Upper lobe of left lung (tissue), 6 donors: ENCODE measurements around the gene SLA2. TPM values are rescaled to one million over a fixed set of nuclear protein-coding genes. Genes with fewer than 3 reads are reported as not detected.

Experiments
- ATAC-seq, 2 donors: fragments of 200-7000 bp; cut with Tn5 transposase; one replicate each; pipeline ENCODE4 v1.9.1; 2022; ENCODE audit warnings: mild to moderate bottlenecking in 2 of 2, moderate library complexity in 2 of 2; ENCODE audit not compliant: low FRiP score in 2 of 2
- DNase-seq, 2 donors: peaks; one replicate each; pipeline ENCODE4 v3.0.0-alpha.2; 2019 to 2020
- H3K27ac ChIP-seq, 4 donors: fragments of 200-600 bp; sonication (generic); one replicate each; pipeline ENCODE4 v1.5.1; 2016 to 2019
- H3K27me3 ChIP-seq, 4 donors: fragments of 200-600 bp; sonication (generic); one replicate each; pipeline ENCODE4 v1.5.1; 2017 to 2019
- H3K36me3 ChIP-seq, 4 donors: fragments of 200-600 bp; sonication (generic); one replicate each; pipeline ENCODE4 v1.5.1; 2016 to 2019
- H3K4me1 ChIP-seq, 4 donors: fragments of 200-600 bp; sonication (generic); one replicate each; pipeline ENCODE4 v1.5.1; 2018 to 2019
- H3K4me3 ChIP-seq, 4 donors: fragments of 200-600 bp; sonication (generic); one replicate each; pipeline ENCODE4 v1.5.1; 2017 to 2019; ENCODE audit warnings: mild to moderate bottlenecking in 2 of 4, moderate library complexity in 1 of 4
- H3K9me3 ChIP-seq, 4 donors: fragments of 200-600 bp; sonication (generic); one replicate each; pipeline ENCODE4 v1.5.1; 2018 to 2019
- EP300 ChIP-seq, 4 donors: sonication (generic); formaldehyde crosslinking; IDR thresholded peaks; one replicate each; pipeline ENCODE4 v1.5.1; 2017; ENCODE audit warnings: antibody characterized with exemption in 4 of 4, control low read depth in 2 of 4
- POLR2A ChIP-seq, 4 donors: fragments of 450-650 bp; IDR thresholded peaks; one replicate each; pipeline ENCODE4 v1.5.1; 2016 to 2017; ENCODE audit warnings: antibody characterized with exemption in 4 of 4, mild to moderate bottlenecking in 2 of 4
- POLR2AphosphoS5 ChIP-seq, 2 donors: sonication (generic); formaldehyde crosslinking; IDR thresholded peaks; one replicate each; pipeline ENCODE4 v1.5.1; 2017; ENCODE audit warnings: antibody characterized with exemption in 2 of 2
- WGBS, 2 donors: methylation state at CpG; one replicate each; pipeline ENCODE4 v1.1.5; 2017 to 2018; 5-methylcytosine and 5-hydroxymethylcytosine counted together
- total RNA-seq, 6 donors: library from RNA; depleted of rRNA in 4 of 6; stranded (reverse); fragments of >200 nt in 4 of 6; gene quantifications; one replicate each; pipeline versions ENCODE4 v1.1.0 to v1.2.1, GENCODE V29; 2016 to 2021
- TF ChIP-seq, protein P1 (sequence below), 6 experiments: fragments of 450-650 bp in 4 of 6; fragments of 200-600 bp in 2 of 6; sonication (generic) in 2 of 6; IDR thresholded peaks; one replicate each; pipeline ENCODE4 v1.5.1; 2016 to 2019; ENCODE audit warnings: antibody characterized with exemption in 6 of 6
- donor health status: DM: no; HTN: no; CAD: no; lungs with moderate emphysema.
- donor health status: DM: no; HTN: yes; CAD: no; lungs with severe emphysema.

The SLA2 gene
- total RNA-seq, 6 donors from 2014 or later = 0.97 to 6.9 (median 3.0) TPM

DNA sequence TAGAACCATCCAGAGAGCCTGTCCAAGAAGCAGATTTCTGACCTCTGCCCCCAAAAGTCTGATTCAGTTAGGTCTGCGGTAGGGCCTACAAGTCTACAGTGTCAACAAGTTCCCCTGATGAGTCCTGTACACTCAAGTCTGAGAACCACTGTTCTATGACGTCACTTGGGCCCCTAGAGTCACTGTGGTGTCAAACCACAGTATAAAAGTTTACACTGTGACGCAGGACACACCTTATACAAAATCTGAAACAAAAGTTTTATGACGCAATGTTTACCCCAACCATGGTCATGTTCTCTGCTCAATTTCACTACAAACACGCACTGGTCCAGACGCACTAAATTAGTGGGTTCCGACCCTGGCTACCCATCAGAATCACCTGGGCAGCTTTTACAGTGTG is 17.9 kb downstream of the SLA2 start:
- Histone ChIP-seq H3K27ac (no peak overlapping the region), H3K27me3 (no peaks in the 10 kb centered on the region), H3K9me3 (no peaks in the 10 kb centered on the region), H3K36me3 (no peaks in the 10 kb centered on the region), H3K4me3 (no peak overlapping the region), H3K4me1 (peaks cover 5 to 10% (median 7%) of the 10 kb centered on the region in 4 donors)
- TF ChIP-seq, protein P1, sequence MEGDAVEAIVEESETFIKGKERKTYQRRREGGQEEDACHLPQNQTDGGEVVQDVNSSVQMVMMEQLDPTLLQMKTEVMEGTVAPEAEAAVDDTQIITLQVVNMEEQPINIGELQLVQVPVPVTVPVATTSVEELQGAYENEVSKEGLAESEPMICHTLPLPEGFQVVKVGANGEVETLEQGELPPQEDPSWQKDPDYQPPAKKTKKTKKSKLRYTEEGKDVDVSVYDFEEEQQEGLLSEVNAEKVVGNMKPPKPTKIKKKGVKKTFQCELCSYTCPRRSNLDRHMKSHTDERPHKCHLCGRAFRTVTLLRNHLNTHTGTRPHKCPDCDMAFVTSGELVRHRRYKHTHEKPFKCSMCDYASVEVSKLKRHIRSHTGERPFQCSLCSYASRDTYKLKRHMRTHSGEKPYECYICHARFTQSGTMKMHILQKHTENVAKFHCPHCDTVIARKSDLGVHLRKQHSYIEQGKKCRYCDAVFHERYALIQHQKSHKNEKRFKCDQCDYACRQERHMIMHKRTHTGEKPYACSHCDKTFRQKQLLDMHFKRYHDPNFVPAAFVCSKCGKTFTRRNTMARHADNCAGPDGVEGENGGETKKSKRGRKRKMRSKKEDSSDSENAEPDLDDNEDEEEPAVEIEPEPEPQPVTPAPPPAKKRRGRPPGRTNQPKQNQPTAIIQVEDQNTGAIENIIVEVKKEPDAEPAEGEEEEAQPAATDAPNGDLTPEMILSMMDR (IDR thresholded peaks at IDR 0.05) = no peak
- peak in 2 of 4 donors; percentile 25 to 62 for TF ChIP-seq EP300 (IDR thresholded peaks at IDR 0.05)
- TF ChIP-seq POLR2AphosphoS5 (IDR thresholded peaks at IDR 0.05) = no peak
- no peak for TF ChIP-seq POLR2A (IDR thresholded peaks at IDR 0.05)
- 78 to 84% methylated on average over 7 of the region's 7 CpGs for WGBS, 2 donors
- no peak for DNase-seq
- no peak for ATAC-seq

DNA sequence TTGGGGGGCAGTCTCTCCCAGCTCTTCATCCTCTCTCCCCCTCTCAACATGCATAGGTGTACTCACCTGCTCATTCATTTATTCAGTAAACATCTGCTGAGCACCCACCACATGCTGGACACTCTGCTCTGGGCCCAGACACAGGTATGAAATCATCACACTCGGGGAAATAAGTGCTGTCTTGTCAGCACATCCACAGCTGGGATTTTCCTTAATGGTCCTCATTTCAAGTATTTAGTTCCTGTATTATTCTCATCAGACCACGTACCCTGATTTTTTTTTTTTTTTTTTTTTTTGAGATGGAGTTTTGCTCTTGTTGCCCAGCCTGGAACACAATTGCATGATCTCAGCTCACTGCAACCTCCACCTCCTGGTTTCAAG is 21.1 kb downstream of the SLA2 start:
- 73 to 77% methylated on average over 2 of the region's 2 CpGs for whole genome bisulfite sequencing, 2 donors
- H3K27me3 ChIP-seq = no peaks in the 10 kb centered on the region
- H3K9me3 ChIP-seq = no peaks in the 10 kb centered on the region
- H3K36me3 ChIP-seq = no peaks in the 10 kb centered on the region
- H3K4me1 ChIP-seq = peaks cover 5 to 10% (median 7%) of the 10 kb centered on the region in 4 donors
- DNase-seq (no peak), ATAC-seq (no peak)
- TF ChIP-seq POLR2A (IDR thresholded peaks at IDR 0.05) (no peak), EP300 (IDR thresholded peaks at IDR 0.05) (no peak), POLR2AphosphoS5 (IDR thresholded peaks at IDR 0.05) (no peak)
- TF ChIP-seq, protein P1 (IDR thresholded peaks at IDR 0.05) = no peak
- H3K4me3 ChIP-seq = no peak overlapping the region
- no peak overlapping the region for H3K27ac ChIP-seq

DNA sequence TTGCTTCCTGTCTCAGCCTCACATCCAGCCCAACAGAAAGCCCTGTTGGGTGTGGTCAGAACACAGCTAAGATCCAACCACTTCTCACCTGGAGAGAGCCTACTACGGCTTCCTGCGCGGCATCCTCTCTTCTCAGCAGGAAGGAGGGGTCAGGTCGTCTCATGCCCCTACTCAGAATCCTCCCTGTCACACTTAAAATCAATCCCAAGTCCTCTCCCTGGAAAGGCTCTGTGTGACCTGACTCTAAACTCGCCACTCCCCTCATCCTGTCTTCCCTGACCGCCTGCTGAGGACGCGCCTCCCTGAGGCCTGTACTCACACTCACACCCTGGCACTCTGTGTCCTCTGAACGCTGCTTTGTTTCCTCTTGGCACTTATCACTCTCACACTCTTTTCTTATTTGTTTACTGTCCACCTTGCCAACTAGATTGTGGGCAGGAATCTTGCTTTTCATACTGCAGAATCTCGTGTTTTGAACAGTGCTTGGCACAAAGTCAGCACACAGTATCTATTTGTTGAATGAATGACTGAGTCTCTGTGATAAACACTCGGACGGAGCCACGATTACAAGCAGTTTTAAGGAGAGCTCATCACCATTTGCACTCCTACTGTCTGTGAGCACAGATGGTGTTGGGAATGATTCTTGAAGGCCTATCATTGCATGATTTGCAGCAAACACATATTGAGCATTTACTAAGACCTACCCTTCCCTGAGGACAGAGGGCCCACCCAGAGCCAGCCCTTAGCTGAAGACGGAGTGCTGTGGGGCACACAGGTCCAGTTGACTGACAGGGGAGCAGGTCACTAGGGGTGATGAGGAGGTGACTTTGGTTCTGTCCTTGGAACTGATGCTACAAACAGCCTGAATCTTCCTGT is 21.7 kb downstream of the SLA2 start:
- TF ChIP-seq EP300 (IDR thresholded peaks at IDR 0.05) = no peak
- TF ChIP-seq, protein P1 (IDR thresholded peaks at IDR 0.05) = no peak
- peak in 1 of 2 donors; percentile 39 for ATAC-seq
- H3K4me1 ChIP-seq = peaks cover 5 to 10% (median 7%) of the 10 kb centered on the region in 4 donors
- H3K27ac ChIP-seq = peak overlapping the region in 2 of 4 donors; percentile 25 to 38
- no peaks in the 10 kb centered on the region for H3K27me3 ChIP-seq
- 48 to 55% methylated on average over 14 of the region's 14 CpGs for WGBS, 2 donors
- H3K36me3 ChIP-seq = no peaks in the 10 kb centered on the region
- no peaks in the 10 kb centered on the region for H3K9me3 ChIP-seq
- H3K4me3 ChIP-seq = no peak overlapping the region
- DNase-seq = peak in 1 of 2 donors; percentile 43

DNA sequence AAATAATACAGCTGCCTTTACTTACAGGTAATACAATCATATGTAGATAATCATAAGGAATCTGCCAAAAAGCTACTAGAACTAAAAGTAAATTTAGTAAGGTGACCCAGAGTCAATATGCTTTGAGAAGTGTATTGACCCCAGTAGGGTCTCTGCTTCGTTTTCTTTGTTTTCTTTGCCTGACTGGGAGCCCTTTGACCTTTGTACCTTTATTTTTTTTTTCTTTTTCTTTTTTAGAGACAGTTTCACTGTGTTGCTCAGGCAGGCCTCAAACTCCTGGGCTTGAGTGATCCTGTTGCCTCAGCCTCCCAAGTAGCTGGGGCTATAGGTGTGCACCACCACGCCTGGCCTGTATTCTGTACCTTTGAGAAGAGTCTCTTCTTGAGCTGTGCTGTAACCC is 22.6 kb downstream of the SLA2 start:
- Histone ChIP-seq H3K27ac (no peak overlapping the region), H3K4me1 (peaks cover 5 to 10% (median 7%) of the 10 kb centered on the region in 4 donors), H3K27me3 (no peaks in the 10 kb centered on the region), H3K9me3 (no peaks in the 10 kb centered on the region), H3K36me3 (no peaks in the 10 kb centered on the region), H3K4me3 (no peak overlapping the region)
- ATAC-seq (no peak), DNase-seq (no peak)
- TF ChIP-seq POLR2A (IDR thresholded peaks at IDR 0.05) (no peak), POLR2AphosphoS5 (IDR thresholded peaks at IDR 0.05) (no peak)
- WGBS, 2 donors = 95% methylated on average over 2 of the region's 2 CpGs

DNA sequence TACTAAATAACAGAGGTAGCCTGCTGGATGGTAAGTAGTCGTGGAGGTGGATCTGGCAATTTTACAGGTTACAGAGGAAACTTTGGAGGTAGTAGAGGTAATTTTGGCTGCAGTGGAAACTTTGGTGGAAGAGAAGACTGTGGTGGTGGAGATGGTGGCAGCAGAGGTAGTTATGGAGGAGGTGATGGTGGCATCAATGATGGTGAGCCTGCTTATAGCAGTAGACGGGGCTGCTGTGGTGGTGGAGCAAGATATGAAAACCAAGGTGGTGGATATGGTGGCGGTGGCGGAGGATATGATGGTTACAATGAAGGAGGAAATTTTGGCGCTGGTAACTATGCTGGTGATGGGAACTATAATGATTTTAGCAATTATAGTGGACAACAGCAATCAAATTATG is 25.1 kb downstream of the SLA2 start:
- 95 to 96% methylated on average over 5 of the region's 5 CpGs for WGBS, 2 donors
- Histone ChIP-seq H3K4me1 (peaks cover 5 to 10% (median 7%) of the 10 kb centered on the region in 4 donors), H3K4me3 (no peak overlapping the region), H3K27ac (no peak overlapping the region), H3K36me3 (no peaks in the 10 kb centered on the region), H3K27me3 (no peaks in the 10 kb centered on the region), H3K9me3 (no peaks in the 10 kb centered on the region)
- ATAC-seq (no peak), DNase-seq (no peak)
- TF ChIP-seq, protein P1 (IDR thresholded peaks at IDR 0.05) = no peak
- TF ChIP-seq POLR2A (IDR thresholded peaks at IDR 0.05) = no peak
- TF ChIP-seq POLR2AphosphoS5 (IDR thresholded peaks at IDR 0.05) = no peak
- no peak for TF ChIP-seq EP300 (IDR thresholded peaks at IDR 0.05)
